Colon (tissue), 2 donors: ENCODE data around the gene SLC30A2.
"Not testable (repeated sequence)": the region's sequence is repeated elsewhere in the genome, so short reads cannot be mapped to it uniquely, and the experiment has no call there.

ENCODE experiments used
- FAIRE-seq: peaks from 2 replicates; lab custom pipeline; 2012; peaks lifted over from hg19 to GRCh38; lab: Jason Lieb, UNC
- donor health status: control.
- donor health status: control.

SLC30A2 gene, protein sequence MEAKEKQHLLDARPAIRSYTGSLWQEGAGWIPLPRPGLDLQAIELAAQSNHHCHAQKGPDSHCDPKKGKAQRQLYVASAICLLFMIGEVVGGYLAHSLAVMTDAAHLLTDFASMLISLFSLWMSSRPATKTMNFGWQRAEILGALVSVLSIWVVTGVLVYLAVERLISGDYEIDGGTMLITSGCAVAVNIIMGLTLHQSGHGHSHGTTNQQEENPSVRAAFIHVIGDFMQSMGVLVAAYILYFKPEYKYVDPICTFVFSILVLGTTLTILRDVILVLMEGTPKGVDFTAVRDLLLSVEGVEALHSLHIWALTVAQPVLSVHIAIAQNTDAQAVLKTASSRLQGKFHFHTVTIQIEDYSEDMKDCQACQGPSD

DNA sequence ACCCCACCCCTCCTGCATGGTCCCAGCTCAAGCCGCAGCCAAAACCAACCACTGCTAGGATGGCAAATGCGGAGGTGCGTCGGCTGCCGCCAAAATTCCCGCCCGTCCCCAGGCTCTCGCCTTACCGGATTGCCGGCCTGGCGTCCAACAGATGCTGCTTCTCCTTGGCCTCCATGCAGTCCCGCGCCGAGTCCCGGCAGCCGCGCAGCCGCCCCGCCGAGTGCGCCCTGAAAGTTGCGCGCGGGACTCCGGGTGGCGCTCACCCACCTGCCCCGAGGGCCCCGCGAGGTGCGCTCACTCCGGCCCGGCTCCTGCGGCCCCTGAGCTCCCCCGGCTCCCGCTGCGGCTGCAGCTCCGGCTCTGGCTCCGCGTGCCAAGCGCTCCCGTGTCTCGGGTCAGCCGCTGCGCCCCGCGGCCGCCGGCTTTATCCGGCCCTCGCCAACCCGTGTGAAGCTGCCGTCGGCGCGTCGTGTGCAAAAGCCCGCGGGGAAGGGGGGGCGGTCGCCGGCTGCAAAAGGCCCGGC, at the start of gene SLC30A2:
SLC30A2 (minus strand) TSS at position 397 of the 524 bp plus-strand sequence; CDS start at position 175, 222 bp downstream.
- no peak for FAIRE-seq

DNA sequence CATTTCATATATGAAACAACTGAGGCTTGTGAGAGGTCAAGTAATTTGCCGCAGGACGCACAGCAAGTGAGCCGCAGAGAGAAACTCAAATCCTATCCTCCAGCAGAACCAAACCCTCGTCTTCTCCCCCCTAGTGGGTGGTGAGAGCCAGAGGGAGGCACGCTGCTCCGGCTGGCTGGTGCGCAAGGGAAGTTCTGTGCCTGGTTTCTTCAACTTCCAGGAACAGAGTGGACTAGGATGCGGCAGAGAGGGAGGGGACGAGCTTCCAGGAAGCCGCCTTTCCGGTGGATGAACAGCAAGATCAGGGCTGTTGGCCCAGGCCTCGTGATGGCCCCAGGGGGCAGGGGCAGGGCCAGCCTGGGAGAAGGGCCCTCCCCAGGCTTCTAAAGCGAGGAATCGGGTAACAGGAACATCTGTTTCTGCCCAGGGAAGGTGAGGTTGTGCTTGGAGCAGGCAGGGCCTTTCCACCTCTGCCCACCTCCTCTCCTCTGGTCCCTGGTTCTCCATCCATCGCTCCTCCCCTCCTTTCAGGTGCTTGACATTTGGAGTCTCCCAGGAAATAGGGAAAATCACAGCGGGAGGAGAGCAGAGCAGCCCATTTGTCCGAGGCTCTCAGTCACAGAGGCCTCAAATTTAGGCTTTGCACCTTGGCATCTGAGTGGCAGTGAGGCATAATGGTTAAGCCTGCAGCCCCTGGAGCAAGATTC, 48.9 kb upstream of the SLC30A2 start:
- no peak for FAIRE-seq

GRCh38 chr1:26094076-26094669, 48.3 kb upstream of the SLC30A2 start:
- no peak for FAIRE-seq

DNA sequence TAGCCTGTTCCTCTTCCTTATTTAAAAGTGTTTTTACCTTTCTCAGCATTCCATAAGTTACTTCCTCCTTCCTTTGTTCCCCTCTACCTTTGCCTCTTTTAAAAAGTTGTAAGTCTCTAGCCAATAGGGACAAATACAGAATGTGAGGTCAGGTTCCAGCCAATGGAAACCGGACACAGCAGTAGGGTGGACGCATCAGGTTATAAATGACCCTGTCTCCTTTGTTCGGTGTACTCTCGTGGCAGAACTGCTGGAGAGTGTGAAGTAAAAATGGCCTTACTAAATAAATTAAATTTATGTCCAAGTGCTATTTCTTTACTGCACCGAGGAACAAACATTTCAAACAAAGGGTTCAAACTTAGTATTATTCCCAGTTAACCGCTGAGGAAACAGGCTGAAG, 47.7 kb upstream of the SLC30A2 start:
- not testable (repeated sequence) for FAIRE-seq

DNA sequence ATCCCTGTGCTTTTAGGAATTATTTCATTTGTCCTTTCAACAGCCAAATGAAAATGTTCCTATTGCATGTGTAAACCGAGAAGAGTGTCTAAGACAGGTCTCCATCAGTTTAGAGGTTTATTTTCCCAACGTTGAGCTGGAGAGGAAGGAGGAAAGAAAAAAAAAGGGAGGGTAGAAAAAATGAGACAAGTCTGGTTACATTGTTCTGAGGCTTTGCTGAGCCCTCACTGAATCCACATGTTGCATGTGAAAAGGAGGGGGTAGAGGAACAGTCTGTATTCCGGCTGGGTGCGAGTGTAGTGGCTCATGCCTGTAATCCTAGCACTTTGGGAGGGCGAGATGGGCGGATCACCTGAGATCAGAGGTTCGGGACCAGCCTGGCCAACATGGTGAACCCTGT, 46.5 kb upstream of the SLC30A2 start:
- FAIRE-seq: no peak

GRCh38 chr1:26090893-26091292, 45.0 kb upstream of the SLC30A2 start:
- no peak for FAIRE-seq

DNA sequence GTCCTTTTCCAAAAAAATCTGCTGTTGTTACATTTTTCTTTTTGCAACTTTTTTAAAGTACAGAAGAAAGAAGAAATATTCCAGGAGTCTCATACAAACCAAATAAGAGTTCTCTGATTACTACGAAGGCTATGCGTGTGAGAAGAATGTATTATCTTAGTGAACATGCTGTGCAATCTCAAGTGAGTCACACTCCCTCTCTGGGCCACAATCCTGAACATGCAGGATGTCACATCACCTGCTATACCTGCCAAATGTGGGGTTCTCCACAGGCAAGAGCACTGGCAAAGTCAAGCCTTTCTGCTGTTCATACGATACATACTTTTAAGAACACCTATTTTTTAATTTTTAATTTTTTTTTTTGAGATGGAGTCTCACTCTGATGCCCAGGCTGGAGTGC, 43.2 kb upstream of the SLC30A2 start:
- FAIRE-seq: no peak

DNA sequence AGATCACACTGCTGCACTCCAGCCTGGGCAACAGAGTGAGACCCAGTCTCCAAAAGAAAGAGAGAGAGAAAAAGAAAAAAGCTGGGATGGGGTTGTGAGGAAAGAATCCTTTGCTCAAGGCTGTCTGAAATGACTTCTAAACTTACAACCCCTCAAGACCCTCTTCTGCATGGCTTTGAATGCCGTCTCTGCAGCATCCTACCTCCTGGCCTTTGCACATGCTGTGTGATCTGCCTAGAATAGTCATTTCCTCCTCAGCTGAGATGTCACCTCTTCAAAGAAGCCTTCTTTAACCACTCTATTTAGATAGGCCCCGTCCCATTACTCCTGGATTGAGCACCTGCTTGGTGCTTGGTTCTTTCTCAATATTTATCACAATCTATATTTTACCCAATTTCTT, 38.9 kb upstream of the SLC30A2 start:
- FAIRE-seq: no peak

DNA sequence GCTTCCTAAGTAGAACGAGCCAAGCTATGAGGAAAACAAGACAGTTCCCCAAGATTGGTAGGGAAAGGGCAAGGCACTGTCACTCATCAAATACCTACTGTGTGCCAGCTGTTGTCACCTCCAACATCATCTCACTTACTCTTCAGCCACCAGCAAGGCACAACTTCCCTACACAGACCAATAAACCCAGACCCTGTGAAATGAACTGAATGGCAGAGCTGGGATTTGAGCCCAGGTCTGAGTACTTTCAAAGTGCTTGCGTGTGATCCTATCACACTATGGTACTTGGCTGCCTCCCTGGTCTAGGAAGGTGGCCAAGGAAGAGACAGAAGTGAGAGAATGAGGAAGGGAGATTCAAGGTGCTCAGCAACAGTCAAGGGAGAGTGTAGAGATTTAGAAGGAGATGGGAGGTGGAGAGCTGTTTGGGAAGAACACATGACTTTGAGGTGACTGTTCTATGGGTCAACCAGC, 38.2 kb upstream of the SLC30A2 start:
- no peak for FAIRE-seq

- FAIRE-seq: no peak
Observed at GRCh38 chr1:26083208-26083607, 37.3 kb upstream of the SLC30A2 start.

GRCh38 chr1:26082020-26082350, 36.1 kb upstream of the SLC30A2 start:
- FAIRE-seq: no peak

DNA sequence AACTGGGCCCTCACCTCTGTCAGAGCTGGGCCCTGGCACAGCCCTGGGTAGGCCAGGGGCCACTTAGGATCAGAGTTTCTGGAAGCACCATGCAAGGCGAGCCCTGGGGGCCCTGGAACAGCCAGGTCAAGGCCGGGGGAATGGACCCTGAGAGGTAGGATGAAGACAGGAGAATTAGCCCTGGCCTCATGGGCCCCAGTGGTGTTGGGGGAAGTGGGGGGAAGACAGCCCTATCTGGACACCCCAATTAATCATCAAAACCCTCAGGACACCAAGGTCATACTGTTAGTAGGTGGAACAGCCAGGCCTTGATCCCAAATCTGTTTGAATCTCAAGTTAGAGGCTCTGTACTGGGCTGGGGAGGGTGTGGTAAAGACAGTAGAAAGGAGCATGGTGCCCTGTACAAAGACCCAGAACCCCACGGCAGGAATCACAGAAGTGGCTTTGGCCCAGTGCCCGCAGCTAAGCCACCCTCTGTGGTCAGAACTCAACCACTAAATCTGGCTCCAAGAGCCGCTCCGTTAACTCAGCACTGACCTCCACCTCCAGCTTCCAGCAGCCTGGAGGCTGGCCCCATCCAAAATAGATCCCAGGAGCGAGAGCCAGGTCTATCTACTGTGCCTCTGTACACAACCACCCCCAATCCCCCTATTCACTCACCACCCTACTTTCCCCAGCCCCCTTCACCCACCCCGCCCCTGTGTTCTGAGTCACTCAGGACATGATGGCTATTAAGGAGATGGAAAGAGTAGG, 35.5 kb upstream of the SLC30A2 start:
- no peak for FAIRE-seq

DNA sequence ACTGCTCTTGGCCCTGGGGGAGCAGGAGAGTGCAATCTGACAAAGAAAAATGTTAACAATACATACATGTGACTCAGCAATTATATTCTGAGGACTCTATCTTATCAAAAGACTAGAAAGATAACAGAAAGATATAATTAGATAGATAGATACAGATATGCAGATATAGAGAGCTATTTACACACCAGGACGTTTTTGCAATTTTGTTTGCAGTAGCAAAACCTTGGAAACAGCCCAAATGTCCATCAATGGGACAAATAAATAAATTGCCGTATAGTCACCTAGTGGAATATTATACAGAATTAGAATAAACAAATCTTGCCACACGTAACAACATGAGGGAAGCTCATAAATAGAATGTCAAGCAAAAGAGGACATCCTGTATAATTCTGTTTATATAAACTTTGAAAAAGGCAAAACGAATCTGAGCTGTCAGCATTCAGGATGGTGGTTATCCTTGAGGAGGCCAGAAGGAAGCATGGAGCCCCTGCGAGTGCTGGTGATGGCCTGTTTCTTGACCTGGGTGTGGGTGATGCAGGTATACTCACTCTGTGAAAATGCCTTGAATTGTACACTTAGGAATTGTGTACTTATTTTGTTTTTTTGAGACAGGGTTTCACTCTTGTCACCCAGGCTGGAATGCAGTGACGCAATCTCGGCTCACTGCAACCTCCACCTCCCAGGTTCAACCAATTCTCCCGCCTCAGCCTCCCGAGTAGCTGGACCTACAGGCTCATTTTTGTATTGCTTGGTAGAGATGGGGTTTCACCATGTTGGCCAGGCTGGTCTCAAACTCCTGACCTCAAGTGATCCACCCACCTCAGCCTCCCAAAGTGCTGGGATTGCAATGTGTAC, 34.3 kb upstream of the SLC30A2 start:
- FAIRE-seq: no peak

DNA sequence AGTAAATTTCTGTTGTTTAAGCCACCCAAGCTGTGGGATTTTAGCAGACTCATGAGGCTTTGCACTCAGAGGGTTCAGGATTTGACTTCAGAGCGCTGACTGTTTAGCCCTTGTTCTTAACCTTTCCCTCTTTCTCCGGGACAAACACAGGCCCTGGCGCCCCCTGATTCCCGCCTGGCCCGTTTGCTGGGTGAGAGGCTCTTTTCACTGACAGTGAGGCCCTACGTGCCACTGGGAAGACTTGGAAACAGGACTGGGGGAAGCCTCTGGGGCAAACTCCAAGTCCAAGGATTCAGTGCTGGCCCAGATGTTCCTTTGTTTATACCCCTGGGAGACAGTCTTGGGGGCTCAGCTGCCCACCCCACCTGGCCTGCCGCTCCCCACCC, 33.3 kb upstream of the SLC30A2 start:
- no peak for FAIRE-seq

DNA sequence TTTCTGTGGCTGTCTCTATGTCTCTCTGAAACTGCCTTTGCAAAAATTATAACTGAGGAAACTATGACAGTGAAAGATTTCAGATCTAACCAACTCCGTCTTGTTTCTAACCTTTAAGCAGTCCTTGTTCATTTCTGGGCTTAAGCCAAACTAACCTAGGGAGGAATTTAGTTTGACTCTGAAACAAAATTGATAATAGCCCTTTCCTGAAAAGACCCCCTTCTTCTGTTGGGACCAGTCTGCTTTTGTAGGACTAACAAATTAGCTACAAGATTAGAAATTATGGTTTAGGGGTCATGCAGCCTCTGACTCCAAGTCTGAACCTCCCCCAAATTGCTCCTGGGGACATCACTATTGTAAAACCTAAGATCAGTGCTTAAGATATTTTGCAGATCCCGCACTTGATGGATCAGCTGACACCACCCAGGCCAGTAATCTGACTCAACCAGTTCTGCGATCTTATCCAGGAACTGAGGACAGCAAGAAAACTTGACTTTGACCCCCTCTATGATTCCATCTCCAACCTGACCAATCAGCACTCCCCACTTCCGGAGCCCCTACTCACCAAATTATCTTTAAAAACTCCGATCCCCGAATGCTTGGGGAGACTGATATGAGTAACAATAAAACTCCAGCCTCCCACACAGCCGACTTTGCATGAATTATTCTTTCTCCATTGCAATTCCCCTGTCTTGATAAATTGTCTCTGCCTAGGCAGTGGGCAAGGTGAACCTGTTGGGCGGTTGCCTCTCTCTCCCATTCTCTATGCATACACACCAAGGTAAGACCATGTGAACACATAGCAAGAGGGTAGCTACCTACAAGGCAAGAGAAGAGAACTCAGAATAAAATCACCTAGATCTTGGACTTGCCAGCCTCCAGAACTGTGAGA, 32.6 kb upstream of the SLC30A2 start:
- FAIRE-seq: no peak

DNA sequence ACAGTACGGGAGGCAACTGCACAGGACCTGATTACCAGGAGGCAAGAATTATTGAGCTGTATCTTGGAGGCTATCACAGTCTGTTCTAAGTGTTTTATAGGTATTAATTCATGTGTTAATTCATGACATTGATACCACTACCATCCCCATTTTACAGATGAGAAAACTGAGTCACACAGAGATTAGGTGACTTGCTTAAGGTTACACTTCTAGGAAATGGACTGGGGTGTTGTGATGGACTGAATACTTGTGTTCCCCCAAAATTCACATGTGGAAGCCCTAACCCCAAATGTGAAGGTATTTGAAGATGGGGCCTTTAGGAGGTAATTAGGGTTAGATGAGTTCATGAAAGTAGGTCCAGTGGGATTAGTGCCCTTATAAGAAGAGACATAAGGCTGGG, 31.6 kb upstream of the SLC30A2 start:
- no peak for FAIRE-seq

DNA sequence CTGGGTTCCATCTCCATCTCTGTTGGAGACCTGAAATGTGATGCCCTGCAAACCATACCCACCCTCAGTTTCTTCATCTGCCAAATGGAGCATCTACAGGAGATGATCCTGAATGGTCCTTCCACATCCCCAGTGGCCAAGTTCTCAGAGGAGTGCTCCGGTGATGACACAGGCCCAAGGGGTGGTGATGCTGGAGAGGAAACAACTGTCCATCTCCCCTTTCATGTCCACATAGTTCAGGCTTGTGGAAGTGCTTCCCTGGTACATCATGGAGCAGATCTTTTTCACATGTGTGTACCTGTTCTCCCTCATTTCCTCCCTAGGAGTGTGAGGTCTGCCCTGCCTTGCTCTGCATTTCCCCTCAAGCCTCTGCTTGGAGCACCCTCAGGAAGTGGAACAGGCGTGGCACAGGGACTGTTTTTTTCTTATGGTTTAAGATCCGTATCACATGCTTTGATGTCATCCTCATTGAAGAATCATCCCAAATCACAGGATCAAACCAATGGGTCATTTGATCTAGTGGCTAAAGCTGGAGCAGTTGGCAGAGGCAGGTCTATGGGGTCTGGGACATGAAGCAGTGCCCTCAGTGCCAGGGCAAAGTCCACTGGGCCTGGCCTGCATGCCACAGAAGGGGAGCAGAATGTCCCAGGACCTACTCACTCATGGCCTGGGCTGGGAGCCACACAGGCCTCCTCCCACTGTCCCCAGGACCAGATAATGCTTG, 29.7 kb upstream of the SLC30A2 start:
- no peak for FAIRE-seq

GRCh38 chr1:26072305-26072704, 26.4 kb upstream of the SLC30A2 start:
- FAIRE-seq: no peak

DNA sequence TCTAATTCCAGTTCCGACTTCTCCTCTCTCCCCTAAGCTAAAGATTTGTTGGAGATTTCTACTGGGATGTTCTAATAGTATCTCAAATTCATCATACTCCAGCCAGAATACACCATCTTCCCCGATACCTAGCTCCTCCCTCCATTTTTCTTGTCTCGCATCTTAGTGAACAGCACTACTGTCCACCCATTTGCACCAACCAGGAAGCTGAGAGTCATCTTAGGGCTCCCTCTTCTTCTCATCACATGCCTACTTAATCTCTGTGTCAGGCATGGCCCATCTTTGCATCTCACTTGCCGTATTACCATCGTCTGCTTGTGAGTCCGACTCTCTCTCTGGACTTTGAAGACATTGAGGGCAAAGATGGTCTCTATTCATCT, 25.0 kb upstream of the SLC30A2 start:
- FAIRE-seq: no peak
